Uterus (tissue), 2 donors: Measurements from ENCODE around the gene SMCO2.

Experiments
- CTCF ChIP-seq, 4 experiments: fragments of 200-600 bp in 2 of 4; fragments of 450-650 bp in 2 of 4; sonication (generic) in 2 of 4; IDR thresholded peaks; one replicate each; pipeline ENCODE4 v1.5.1; 2016 to 2019; ENCODE audit warnings: antibody characterized with exemption in 4 of 4, mild to moderate bottlenecking in 2 of 4, moderate library complexity in 1 of 4
- POLR2A ChIP-seq, 2 donors: fragments of 450-650 bp; IDR thresholded peaks; one replicate each; pipeline ENCODE4 v1.6.1; 2016; ENCODE audit warnings: antibody characterized with exemption in 2 of 2, mild to moderate bottlenecking in 1 of 2, moderate library complexity in 1 of 2

GRCh38 chr12:27515671-27516070, 69.1 kb downstream of the SMCO2 start:
- TF ChIP-seq CTCF (IDR thresholded peaks at IDR 0.05) (no peak), POLR2A (IDR thresholded peaks at IDR 0.05) (no peak)
